WI38 (cell line): ENCODE results near the gene KDM7A.
"Not testable (repeated sequence)": the region's sequence is repeated elsewhere in the genome, so short reads cannot be mapped to it uniquely, and the experiment has no call there.

ENCODE experiments used
- H3K4me3 ChIP-seq: 2 replicates; pipeline ENCODE4 v1.5.1; 2011; ENCODE audit warnings: low read depth, mild to moderate bottlenecking, control low read depth, low read length
- CTCF ChIP-seq: IDR thresholded peaks from 2 replicates; pipeline ENCODE4 v1.5.1; 2012; ENCODE audit warnings: low read depth, mild to moderate bottlenecking, control low read depth, low read length

KDM7A gene

GRCh38 chr7:140137078-140137477 is 39.7 kb downstream of the KDM7A start:
- TF ChIP-seq CTCF: no peak
- H3K4me3 ChIP-seq: no peak overlapping the region

GRCh38 chr7:140136073-140136472 is 40.7 kb downstream of the KDM7A start:
- no peak for TF ChIP-seq CTCF
- no peak overlapping the region for H3K4me3 ChIP-seq

GRCh38 chr7:140134039-140134438 is 42.7 kb downstream of the KDM7A start:
- TF ChIP-seq CTCF: no peak
- H3K4me3 ChIP-seq: no peak overlapping the region

GRCh38 chr7:140127360-140128127 is 49.2 kb downstream of the KDM7A start:
- no peak for TF ChIP-seq CTCF
- no peak overlapping the region for H3K4me3 ChIP-seq

- no peak for TF ChIP-seq CTCF
- no peak overlapping the region for H3K4me3 ChIP-seq
Observed at GRCh38 chr7:140126435-140127034, 50.2 kb downstream of the KDM7A start.

GRCh38 chr7:140122965-140123364 is 53.8 kb downstream of the KDM7A start:
- no peak for TF ChIP-seq CTCF
- no peak overlapping the region for H3K4me3 ChIP-seq

- H3K4me3 ChIP-seq: no peak overlapping the region
- no peak for TF ChIP-seq CTCF
Observed at GRCh38 chr7:140121326-140121725, 55.5 kb downstream of the KDM7A start.

GRCh38 chr7:140114817-140115216 is 62.0 kb downstream of the KDM7A start:
- not testable (repeated sequence) for H3K4me3 ChIP-seq

- H3K4me3 ChIP-seq: not testable (repeated sequence)
Observed at GRCh38 chr7:140108777-140109176, 68.0 kb downstream of the KDM7A start.
